SKM-1 (cell line): ENCODE results near the gene CD300E.

ENCODE experiments used
- DNase-seq: peaks from one replicate; lab custom pipeline; 2025; ENCODE audit not compliant: unreplicated experiment; lab: John Stamatoyannopoulos, UW

Gene CD300E

GRCh38 chr17:74623693-74624093, at the start of gene CD300E:
Gene CD300E (minus strand): TSS chr17:74623738. CDS start chr17:74623621, 117 bp downstream.
- DNase-seq = no peak

- DNase-seq = no peak
Observed at GRCh38 chr17:74671031-74671771, 47.7 kb upstream of the CD300E start.

- no peak for DNase-seq
Observed at GRCh38 chr17:74670329-74670728, 46.8 kb upstream of the CD300E start.

- DNase-seq = no peak
Observed at GRCh38 chr17:74663561-74663960, 40.0 kb upstream of the CD300E start.

- no peak for DNase-seq
Observed at GRCh38 chr17:74659889-74660288, 36.4 kb upstream of the CD300E start.

GRCh38 chr17:74658620-74659019, 35.1 kb upstream of the CD300E start:
- DNase-seq = no peak

GRCh38 chr17:74654742-74655141, 31.2 kb upstream of the CD300E start:
- DNase-seq = no peak

- DNase-seq = no peak
Observed at GRCh38 chr17:74652020-74652419, 28.5 kb upstream of the CD300E start.

- no peak for DNase-seq
Observed at GRCh38 chr17:74649909-74650308, 26.4 kb upstream of the CD300E start.

GRCh38 chr17:74647871-74648672, 24.5 kb upstream of the CD300E start:
- DNase-seq = no peak

- no peak for DNase-seq
Observed at GRCh38 chr17:74646231-74646630, 22.7 kb upstream of the CD300E start.

GRCh38 chr17:74645010-74645409, 21.5 kb upstream of the CD300E start:
- no peak for DNase-seq

- DNase-seq = no peak
Observed at GRCh38 chr17:74644419-74644818, 20.9 kb upstream of the CD300E start.

GRCh38 chr17:74643826-74644225, 20.3 kb upstream of the CD300E start:
- no peak for DNase-seq

- no peak for DNase-seq
Observed at GRCh38 chr17:74642995-74643394, 19.5 kb upstream of the CD300E start.

- no peak for DNase-seq
Observed at GRCh38 chr17:74642556-74642955, 19.0 kb upstream of the CD300E start.

GRCh38 chr17:74641958-74642298, 18.4 kb upstream of the CD300E start:
- DNase-seq = no peak

GRCh38 chr17:74641224-74641957, 17.9 kb upstream of the CD300E start:
- no peak for DNase-seq

- no peak for DNase-seq
Observed at GRCh38 chr17:74639704-74640151, 16.2 kb upstream of the CD300E start.

- DNase-seq = no peak
Observed at GRCh38 chr17:74637926-74638325, 14.4 kb upstream of the CD300E start.

- DNase-seq = no peak
Observed at GRCh38 chr17:74637265-74637664, 13.7 kb upstream of the CD300E start.
